ENCODE data around the gene CTSV. TPM values are rescaled to one million over a fixed set of nuclear protein-coding genes. Genes with fewer than 3 reads are reported as not detected.
"Not testable (repeated sequence)": the region's sequence is repeated elsewhere in the genome, so short reads cannot be mapped to it uniquely, and the experiment has no call there.

Gene CTSV
- total and polyA plus RNA-seq, 2 experiments from 2014 or later, result 63.4 to 97.9 TPM

DNA sequence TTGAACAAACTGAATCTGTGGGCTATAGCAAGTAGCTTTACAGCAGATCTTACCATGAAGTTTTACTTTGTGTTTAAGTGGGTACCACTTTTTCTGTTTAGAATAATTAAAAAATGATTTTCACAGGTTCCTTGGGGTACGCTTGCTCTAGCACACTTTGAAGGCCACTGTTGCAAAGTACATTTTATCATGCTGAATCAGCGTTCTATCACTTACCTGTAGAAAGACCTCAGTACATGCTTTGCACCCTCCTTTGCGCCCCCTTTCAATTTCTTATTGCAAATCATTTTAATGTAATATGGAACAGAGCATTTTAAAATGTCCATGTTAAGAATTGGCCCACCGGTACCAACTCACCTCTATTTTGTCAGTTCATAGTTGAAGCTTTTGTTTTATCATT is 31.4 kb upstream of the CTSV start:
- H3K4me1 Mint-ChIP-seq, result peaks cover 32% of the 10 kb centered on the region
- not testable (repeated sequence) for H3K27ac Mint-ChIP-seq; H3K36me3 Mint-ChIP-seq (ENCODE audit: low read depth); H3K9me3 Mint-ChIP-seq; H3K79me2 ChIP-seq (replicated peaks; ENCODE audit: insufficient read depth); DNase-seq (ENCODE audit: low spot score); H3K4me3 Mint-ChIP-seq; H3K4me1 ChIP-seq (ENCODE audit: insufficient read depth); H3K4me3 ChIP-seq; H4K20me1 ChIP-seq (replicated peaks; ENCODE audit: insufficient read depth); H3K27me3 Mint-ChIP-seq (ENCODE audit: insufficient read depth, low read depth, poor library complexity); H3K27me3 ChIP-seq (ENCODE audit: insufficient read depth); ATAC-seq; H3K27ac ChIP-seq (ENCODE audit: low read depth); H3K36me3 ChIP-seq (ENCODE audit: insufficient read depth); H3K4me2 ChIP-seq; H2AFZ ChIP-seq; H3K9me2 ChIP-seq (ENCODE audit: insufficient read depth); H3F3A ChIP-seq (replicated peaks; ENCODE audit: low read depth)

DNA sequence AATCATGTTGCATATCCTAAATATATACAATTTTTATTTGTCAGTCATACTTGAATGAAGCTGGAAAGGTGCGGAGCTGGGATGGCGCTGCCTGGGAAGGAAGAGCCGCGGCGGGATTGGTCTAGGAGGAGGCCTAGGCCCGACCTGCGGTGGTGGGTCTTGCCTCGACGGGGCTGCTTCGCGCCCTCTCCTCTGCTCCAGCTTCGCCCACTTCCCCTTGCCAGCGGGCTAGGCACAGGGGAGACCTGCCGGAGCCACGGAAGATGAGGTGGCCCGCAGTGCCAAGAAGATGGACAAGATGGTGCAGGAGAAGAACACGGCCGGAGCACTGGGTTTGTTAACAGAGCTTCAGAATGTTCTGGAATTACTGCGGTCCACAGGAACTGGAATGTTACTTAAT is 28.5 kb upstream of the CTSV start:
- no peaks in the 10 kb centered on the region for H3F3A ChIP-seq (replicated peaks; ENCODE audit: low read depth)
- H3K4me2 ChIP-seq, result no peak overlapping the region
- peaks cover 2% of the 10 kb centered on the region for H3K27me3 Mint-ChIP-seq (ENCODE audit: insufficient read depth, low read depth, poor library complexity)
- DNase-seq (ENCODE audit: low spot score), result no peak
- no peak overlapping the region for H2AFZ ChIP-seq
- no peaks in the 10 kb centered on the region for H3K79me2 ChIP-seq (replicated peaks; ENCODE audit: insufficient read depth)
- no peak for ATAC-seq
- no peak overlapping the region for H3K4me3 Mint-ChIP-seq
- no peak overlapping the region for H3K4me3 ChIP-seq
- H3K4me1 Mint-ChIP-seq, result peaks cover 4% of the 10 kb centered on the region
- no peaks in the 10 kb centered on the region for H3K36me3 ChIP-seq (ENCODE audit: insufficient read depth)
- H4K20me1 ChIP-seq (replicated peaks; ENCODE audit: insufficient read depth), result no peaks in the 10 kb centered on the region
- no peaks in the 10 kb centered on the region for H3K27me3 ChIP-seq (ENCODE audit: insufficient read depth)
- H3K4me1 ChIP-seq (ENCODE audit: insufficient read depth), result no peaks in the 10 kb centered on the region; the same call in 1 of the 2 replicates
- H3K9me2 ChIP-seq (ENCODE audit: insufficient read depth), result no peaks in the 10 kb centered on the region
- H3K36me3 Mint-ChIP-seq (ENCODE audit: low read depth), result no peaks in the 10 kb centered on the region
- H3K9me3 Mint-ChIP-seq, result peaks cover 6% of the 10 kb centered on the region; the same call in 2 of the 3 replicates
- no peak overlapping the region for H3K27ac ChIP-seq (ENCODE audit: low read depth)
- H3K27ac Mint-ChIP-seq, result no peak overlapping the region
- TF ChIP-seq EZH2 (IDR thresholded peaks at IDR 0.05; ENCODE audit: low read depth, unreplicated experiment), result no peak
- TF ChIP-seq EZH2phosphoT487 (IDR thresholded peaks at IDR 0.05; ENCODE audit: unreplicated experiment), result no peak
- no peak for TF ChIP-seq STAT1 (IDR thresholded peaks at IDR 0.05; ENCODE audit: unreplicated experiment)
- TF ChIP-seq, protein P1, sequence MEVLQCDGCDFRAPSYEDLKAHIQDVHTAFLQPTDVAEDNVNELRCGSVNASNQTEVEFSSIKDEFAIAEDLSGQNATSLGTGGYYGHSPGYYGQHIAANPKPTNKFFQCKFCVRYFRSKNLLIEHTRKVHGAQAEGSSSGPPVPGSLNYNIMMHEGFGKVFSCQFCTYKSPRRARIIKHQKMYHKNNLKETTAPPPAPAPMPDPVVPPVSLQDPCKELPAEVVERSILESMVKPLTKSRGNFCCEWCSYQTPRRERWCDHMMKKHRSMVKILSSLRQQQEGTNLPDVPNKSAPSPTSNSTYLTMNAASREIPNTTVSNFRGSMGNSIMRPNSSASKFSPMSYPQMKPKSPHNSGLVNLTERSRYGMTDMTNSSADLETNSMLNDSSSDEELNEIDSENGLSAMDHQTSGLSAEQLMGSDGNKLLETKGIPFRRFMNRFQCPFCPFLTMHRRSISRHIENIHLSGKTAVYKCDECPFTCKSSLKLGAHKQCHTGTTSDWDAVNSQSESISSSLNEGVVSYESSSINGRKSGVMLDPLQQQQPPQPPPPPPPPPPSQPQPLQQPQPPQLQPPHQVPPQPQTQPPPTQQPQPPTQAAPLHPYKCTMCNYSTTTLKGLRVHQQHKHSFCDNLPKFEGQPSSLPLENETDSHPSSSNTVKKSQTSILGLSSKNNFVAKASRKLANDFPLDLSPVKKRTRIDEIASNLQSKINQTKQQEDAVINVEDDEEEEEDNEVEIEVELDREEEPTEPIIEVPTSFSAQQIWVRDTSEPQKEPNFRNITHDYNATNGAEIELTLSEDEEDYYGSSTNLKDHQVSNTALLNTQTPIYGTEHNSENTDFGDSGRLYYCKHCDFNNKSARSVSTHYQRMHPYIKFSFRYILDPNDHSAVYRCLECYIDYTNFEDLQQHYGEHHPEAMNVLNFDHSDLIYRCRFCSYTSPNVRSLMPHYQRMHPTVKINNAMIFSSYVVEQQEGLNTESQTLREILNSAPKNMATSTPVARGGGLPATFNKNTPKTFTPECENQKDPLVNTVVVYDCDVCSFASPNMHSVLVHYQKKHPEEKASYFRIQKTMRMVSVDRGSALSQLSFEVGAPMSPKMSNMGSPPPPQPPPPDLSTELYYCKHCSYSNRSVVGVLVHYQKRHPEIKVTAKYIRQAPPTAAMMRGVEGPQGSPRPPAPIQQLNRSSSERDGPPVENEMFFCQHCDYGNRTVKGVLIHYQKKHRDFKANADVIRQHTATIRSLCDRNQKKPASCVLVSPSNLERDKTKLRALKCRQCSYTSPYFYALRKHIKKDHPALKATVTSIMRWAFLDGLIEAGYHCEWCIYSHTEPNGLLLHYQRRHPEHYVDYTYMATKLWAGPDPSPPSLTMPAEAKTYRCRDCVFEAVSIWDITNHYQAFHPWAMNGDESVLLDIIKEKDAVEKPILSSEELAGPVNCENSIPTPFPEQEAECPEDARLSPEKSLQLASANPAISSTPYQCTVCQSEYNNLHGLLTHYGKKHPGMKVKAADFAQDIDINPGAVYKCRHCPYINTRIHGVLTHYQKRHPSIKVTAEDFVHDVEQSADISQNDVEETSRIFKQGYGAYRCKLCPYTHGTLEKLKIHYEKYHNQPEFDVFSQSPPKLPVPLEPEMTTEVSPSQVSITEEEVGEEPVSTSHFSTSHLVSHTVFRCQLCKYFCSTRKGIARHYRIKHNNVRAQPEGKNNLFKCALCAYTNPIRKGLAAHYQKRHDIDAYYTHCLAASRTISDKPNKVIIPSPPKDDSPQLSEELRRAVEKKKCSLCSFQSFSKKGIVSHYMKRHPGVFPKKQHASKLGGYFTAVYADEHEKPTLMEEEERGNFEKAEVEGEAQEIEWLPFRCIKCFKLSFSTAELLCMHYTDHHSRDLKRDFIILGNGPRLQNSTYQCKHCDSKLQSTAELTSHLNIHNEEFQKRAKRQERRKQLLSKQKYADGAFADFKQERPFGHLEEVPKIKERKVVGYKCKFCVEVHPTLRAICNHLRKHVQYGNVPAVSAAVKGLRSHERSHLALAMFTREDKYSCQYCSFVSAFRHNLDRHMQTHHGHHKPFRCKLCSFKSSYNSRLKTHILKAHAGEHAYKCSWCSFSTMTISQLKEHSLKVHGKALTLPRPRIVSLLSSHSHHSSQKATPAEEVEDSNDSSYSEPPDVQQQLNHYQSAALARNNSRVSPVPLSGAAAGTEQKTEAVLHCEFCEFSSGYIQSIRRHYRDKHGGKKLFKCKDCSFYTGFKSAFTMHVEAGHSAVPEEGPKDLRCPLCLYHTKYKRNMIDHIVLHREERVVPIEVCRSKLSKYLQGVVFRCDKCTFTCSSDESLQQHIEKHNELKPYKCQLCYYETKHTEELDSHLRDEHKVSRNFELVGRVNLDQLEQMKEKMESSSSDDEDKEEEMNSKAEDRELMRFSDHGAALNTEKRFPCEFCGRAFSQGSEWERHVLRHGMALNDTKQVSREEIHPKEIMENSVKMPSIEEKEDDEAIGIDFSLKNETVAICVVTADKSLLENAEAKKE (CRISPR knock-in tag; IDR thresholded peaks at IDR 0.05), result no peak
- TF ChIP-seq, protein P2, sequence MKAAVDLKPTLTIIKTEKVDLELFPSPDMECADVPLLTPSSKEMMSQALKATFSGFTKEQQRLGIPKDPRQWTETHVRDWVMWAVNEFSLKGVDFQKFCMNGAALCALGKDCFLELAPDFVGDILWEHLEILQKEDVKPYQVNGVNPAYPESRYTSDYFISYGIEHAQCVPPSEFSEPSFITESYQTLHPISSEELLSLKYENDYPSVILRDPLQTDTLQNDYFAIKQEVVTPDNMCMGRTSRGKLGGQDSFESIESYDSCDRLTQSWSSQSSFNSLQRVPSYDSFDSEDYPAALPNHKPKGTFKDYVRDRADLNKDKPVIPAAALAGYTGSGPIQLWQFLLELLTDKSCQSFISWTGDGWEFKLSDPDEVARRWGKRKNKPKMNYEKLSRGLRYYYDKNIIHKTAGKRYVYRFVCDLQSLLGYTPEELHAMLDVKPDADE (IDR thresholded peaks at IDR 0.05), result no peak
- TF ChIP-seq, protein P3, sequence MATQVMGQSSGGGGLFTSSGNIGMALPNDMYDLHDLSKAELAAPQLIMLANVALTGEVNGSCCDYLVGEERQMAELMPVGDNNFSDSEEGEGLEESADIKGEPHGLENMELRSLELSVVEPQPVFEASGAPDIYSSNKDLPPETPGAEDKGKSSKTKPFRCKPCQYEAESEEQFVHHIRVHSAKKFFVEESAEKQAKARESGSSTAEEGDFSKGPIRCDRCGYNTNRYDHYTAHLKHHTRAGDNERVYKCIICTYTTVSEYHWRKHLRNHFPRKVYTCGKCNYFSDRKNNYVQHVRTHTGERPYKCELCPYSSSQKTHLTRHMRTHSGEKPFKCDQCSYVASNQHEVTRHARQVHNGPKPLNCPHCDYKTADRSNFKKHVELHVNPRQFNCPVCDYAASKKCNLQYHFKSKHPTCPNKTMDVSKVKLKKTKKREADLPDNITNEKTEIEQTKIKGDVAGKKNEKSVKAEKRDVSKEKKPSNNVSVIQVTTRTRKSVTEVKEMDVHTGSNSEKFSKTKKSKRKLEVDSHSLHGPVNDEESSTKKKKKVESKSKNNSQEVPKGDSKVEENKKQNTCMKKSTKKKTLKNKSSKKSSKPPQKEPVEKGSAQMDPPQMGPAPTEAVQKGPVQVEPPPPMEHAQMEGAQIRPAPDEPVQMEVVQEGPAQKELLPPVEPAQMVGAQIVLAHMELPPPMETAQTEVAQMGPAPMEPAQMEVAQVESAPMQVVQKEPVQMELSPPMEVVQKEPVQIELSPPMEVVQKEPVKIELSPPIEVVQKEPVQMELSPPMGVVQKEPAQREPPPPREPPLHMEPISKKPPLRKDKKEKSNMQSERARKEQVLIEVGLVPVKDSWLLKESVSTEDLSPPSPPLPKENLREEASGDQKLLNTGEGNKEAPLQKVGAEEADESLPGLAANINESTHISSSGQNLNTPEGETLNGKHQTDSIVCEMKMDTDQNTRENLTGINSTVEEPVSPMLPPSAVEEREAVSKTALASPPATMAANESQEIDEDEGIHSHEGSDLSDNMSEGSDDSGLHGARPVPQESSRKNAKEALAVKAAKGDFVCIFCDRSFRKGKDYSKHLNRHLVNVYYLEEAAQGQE (IDR thresholded peaks at IDR 0.05; ENCODE audit: unreplicated experiment), result no peak
- TF ChIP-seq NANOG (IDR thresholded peaks at IDR 0.05; ENCODE audit: borderline replicate concordance), result no peak
- no peak for TF ChIP-seq CREB1 (CRISPR knock-in tag; IDR thresholded peaks at IDR 0.05; ENCODE audit: low read depth)
- no peak for TF ChIP-seq ZNF331 (CRISPR knock-in tag; IDR thresholded peaks at IDR 0.05; ENCODE audit: low read depth)
- TF ChIP-seq, protein P4, sequence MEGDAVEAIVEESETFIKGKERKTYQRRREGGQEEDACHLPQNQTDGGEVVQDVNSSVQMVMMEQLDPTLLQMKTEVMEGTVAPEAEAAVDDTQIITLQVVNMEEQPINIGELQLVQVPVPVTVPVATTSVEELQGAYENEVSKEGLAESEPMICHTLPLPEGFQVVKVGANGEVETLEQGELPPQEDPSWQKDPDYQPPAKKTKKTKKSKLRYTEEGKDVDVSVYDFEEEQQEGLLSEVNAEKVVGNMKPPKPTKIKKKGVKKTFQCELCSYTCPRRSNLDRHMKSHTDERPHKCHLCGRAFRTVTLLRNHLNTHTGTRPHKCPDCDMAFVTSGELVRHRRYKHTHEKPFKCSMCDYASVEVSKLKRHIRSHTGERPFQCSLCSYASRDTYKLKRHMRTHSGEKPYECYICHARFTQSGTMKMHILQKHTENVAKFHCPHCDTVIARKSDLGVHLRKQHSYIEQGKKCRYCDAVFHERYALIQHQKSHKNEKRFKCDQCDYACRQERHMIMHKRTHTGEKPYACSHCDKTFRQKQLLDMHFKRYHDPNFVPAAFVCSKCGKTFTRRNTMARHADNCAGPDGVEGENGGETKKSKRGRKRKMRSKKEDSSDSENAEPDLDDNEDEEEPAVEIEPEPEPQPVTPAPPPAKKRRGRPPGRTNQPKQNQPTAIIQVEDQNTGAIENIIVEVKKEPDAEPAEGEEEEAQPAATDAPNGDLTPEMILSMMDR (conservative IDR thresholded peaks at IDR 0.05; ENCODE audit: low read depth in 2 of 2), result no peak

Data from GM23338 (cell line).